Neuron (in vitro differentiated cells): Measurements from ENCODE around the gene ZGPAT.

Source experiments
- H2AFZ ChIP-seq: one replicate; pipeline ENCODE4 v1.6.1; 2013; ENCODE audit warnings: low read depth, mild to moderate bottlenecking, inconsistent platforms, low read length, moderate library complexity
- H3K27me3 ChIP-seq: one replicate; pipeline ENCODE4 v1.6.1; 2013; ENCODE audit warnings: low read length; ENCODE audit not compliant: insufficient read depth
- H3K36me3 ChIP-seq: one replicate; pipeline ENCODE4 v1.6.1; 2013; ENCODE audit warnings: low read length; ENCODE audit not compliant: insufficient read depth
- H3K4me1 ChIP-seq: one replicate; pipeline ENCODE4 v1.6.1; 2013; ENCODE audit warnings: low read length; ENCODE audit not compliant: insufficient read depth
- H3K4me3 ChIP-seq: 2 replicates; pipeline ENCODE4 v1.5.1; 2013; ENCODE audit warnings: mild to moderate bottlenecking, low read length, moderate library complexity
- H3K9me3 ChIP-seq: one replicate; pipeline ENCODE4 v1.6.1; 2013; ENCODE audit warnings: low read length

ZGPAT gene

GRCh38 chr20:63732118-63733095 is 24.6 kb downstream of the ZGPAT start:
- H3K9me3 ChIP-seq = no peaks in the 10 kb centered on the region
- H3K36me3 ChIP-seq = peaks cover 31% of the 10 kb centered on the region
- H3K4me3 ChIP-seq = no peak overlapping the region
- H3K4me1 ChIP-seq = no peaks in the 10 kb centered on the region
- no peaks in the 10 kb centered on the region for H3K27me3 ChIP-seq
- no peak overlapping the region for H2AFZ ChIP-seq

DNA sequence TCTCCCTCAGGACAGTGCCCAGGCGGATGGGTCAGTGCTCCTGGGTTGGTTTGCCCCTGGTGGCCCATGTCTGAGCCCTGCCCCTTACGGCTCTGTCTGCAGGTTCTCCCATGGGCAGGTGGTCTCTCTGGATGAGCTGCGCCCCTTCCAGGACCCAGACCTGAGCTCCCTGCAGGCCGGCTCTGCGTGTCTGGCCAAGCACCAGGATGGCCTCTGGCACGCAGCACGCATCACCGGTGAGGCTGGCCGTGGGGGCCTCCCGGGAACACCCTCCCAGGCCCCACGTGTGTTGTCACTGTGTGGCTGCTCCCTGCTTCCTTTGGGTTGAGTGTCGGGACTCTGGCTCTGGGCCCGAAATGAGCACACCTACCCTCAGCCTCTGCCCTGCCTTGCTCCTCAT is 25.3 kb downstream of the ZGPAT start:
- Histone ChIP-seq H3K4me1 (peaks cover under 1% of the 10 kb centered on the region), H3K36me3 (peaks cover 31% of the 10 kb centered on the region)

DNA sequence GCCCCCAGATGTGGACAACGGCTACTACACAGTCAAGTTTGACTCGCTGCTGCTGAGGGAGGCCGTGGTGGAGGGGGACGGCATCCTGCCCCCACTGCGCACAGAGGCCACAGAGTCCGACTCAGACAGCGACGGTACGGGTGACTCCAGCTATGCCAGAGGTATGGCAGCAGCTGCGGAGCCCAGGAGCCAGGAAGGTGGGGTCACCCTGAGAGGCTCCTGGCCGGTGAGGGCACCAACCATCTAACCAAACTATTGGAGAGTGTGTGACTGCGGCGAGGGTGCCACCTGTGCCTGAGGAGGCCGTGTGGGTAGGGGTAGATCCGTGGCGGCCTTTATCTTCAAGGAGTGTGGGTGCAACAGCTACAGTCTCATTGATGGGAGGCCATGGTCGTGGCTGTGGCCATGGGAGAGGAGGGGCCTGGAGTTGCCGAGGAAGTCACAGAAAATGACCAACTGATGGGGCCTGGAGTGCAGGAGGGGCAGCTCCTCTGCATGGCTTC is 25.8 kb downstream of the ZGPAT start:
- Histone ChIP-seq H2AFZ (no peak overlapping the region), H3K9me3 (no peaks in the 10 kb centered on the region), H3K4me3 (no peak overlapping the region), H3K4me1 (peaks cover 6% of the 10 kb centered on the region), H3K36me3 (peaks cover 31% of the 10 kb centered on the region), H3K27me3 (no peaks in the 10 kb centered on the region)

More for the DNA sequence above, 25.3 kb downstream of the ZGPAT start:
- H3K4me3 ChIP-seq = no peak overlapping the region
- H3K27me3 ChIP-seq = no peaks in the 10 kb centered on the region
- H2AFZ ChIP-seq = no peak overlapping the region
- H3K9me3 ChIP-seq = no peaks in the 10 kb centered on the region

- Histone ChIP-seq H2AFZ (no peak overlapping the region), H3K4me3 (no peak overlapping the region), H3K4me1 (peaks cover 8% of the 10 kb centered on the region), H3K36me3 (peaks cover 31% of the 10 kb centered on the region), H3K9me3 (no peaks in the 10 kb centered on the region), H3K27me3 (no peaks in the 10 kb centered on the region)
These were observed 26.5 kb downstream of the ZGPAT start for GRCh38 chr20:63734111-63734945.

DNA sequence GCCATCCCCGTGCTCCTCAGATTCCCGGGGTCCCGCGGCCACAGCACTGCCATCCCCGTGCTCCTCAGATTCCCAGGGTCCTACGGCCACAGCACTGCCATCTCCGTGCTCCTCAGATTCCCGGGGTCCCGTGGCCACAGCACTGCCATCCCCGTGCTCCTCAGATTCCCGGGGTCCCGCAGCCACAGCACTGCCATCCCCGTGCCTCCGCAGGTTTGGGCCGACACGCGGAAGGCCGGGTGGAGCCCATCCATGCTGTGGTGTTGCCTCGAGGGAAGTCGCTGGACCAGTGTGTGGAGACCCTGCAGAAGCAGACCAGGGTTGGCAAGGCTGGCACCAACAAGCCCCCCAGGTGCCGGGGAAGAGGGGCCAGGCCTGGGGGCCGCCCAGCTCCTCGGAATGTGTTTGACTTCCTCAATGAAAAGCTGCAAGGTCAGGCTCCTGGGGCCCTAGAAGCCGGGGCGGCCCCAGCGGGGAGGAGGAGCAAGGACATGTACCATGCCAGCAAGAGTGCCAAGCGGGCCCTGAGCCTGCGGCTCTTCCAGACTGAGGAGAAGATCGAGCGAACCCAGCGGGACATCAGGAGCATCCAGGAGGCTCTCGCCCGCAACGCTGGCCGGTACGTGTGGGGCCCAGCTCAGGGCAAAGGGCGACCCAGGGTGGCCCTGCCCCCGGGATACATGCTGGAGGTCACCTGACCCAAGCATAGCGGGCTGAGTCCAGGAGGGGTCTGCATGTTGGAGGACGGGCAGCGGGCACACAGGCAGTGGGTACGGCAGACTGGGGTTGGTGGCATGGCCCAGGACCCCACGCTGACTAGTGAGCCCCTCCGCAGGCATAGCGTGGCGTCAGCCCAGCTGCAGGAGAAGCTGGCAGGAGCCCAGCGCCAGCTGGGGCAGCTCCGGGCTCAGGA is 27.4 kb downstream of the ZGPAT start:
- Histone ChIP-seq H2AFZ (no peak overlapping the region), H3K9me3 (no peaks in the 10 kb centered on the region), H3K36me3 (peaks cover 31% of the 10 kb centered on the region), H3K27me3 (no peaks in the 10 kb centered on the region), H3K4me3 (no peak overlapping the region), H3K4me1 (peaks cover 8% of the 10 kb centered on the region)

GRCh38 chr20:63735859-63736718 is 28.2 kb downstream of the ZGPAT start, which contains the start of gene LIME1:
LIME1 (plus strand) TSS chr20:63736664; CDS start chr20:63737550, 886 bp downstream.
- Histone ChIP-seq H3K36me3 (peaks cover 26% of the 10 kb centered on the region), H2AFZ (no peak within 1 kb of the TSS), H3K4me1 (peaks cover 8% of the 10 kb centered on the region), H3K9me3 (no peaks in the 10 kb centered on the region), H3K27me3 (no peaks in the 10 kb centered on the region), H3K4me3 (no peak within 1 kb of the TSS)

DNA sequence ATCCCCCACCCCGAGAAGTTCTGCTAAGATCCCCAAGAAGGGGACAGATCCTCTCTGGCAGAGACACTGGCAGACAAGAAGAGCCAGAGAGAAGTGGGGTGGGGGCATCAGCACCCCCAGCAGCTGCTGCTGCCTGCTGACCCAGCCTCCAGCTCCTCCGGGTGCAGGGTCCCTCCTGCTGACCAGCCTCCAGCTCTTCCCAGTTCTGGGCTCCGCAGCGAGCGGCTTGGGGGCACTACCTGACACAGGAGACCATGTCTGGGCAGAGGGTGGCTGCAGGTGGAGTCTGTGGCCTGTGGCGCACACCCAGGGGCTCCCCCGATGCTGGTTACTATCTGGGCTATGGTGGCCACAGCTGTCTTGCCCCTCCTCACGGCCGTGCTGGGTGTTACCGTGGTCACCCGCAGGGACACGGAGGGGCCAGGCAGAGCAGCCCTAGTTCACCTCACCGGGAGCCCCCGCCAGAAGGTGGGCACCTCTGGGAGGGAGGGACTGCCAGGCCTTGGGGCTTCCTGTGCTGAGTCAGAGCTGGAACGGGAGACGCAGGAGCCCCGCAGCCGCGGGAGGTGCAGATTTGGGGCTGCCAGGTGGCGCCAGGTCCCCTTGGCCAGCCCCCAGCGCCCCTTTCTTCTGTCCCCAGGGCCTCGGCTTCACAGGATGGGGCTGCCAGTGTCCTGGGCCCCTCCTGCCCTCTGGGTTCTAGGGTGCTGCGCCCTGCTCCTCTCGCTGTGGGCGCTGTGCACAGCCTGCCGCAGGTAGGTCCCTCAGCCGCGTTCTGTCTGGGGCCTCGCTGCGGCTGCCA is 29.3 kb downstream of the ZGPAT start:
- Histone ChIP-seq H3K27me3 (no peaks in the 10 kb centered on the region), H2AFZ (no peak overlapping the region), H3K4me1 (peaks cover 17% of the 10 kb centered on the region), H3K4me3 (no peak overlapping the region), H3K36me3 (peaks cover 35% of the 10 kb centered on the region), H3K9me3 (no peaks in the 10 kb centered on the region)

- Histone ChIP-seq H3K4me1 (peaks cover 17% of the 10 kb centered on the region), H3K4me3 (no peak overlapping the region), H2AFZ (no peak overlapping the region), H3K27me3 (no peaks in the 10 kb centered on the region), H3K36me3 (peaks cover 40% of the 10 kb centered on the region), H3K9me3 (no peaks in the 10 kb centered on the region)
These were observed 29.8 kb downstream of the ZGPAT start for GRCh38 chr20:63737695-63737944.

DNA sequence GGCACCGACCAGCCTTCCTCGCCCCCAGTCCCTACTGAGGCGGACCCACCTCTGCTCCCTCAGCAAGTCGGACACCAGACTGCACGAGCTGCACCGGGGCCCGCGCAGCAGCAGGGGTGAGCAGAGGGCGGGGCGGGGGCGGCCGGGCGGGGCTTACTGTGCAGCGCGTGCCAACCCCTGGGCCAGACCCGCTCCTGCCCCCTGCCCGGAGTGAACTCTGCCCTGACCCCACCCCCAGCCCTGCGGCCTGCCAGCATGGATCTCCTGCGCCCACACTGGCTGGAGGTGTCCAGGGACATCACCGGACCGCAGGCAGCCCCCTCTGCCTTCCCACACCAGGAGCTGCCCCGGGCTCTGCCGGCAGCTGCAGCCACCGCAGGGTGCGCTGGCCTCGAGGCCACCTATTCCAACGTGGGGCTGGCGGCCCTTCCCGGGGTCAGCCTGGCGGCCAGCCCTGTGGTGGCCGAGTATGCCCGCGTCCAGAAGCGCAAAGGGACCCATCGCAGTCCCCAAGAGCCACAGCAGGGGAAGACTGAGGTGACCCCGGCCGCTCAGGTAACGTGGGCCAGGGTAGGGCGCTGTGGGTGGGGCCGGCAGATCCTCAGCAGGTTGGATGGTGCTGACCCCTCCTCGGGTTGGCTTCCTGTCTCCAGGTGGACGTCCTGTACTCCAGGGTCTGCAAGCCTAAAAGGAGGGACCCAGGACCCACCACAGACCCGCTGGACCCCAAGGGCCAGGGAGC is 30.3 kb downstream of the ZGPAT start:
- peaks cover 17% of the 10 kb centered on the region for H3K4me1 ChIP-seq
- no peak overlapping the region for H2AFZ ChIP-seq
- peaks cover 44% of the 10 kb centered on the region for H3K36me3 ChIP-seq
- no peaks in the 10 kb centered on the region for H3K27me3 ChIP-seq
- no peaks in the 10 kb centered on the region for H3K9me3 ChIP-seq
- peak overlapping the region; percentile 56 for H3K4me3 ChIP-seq

GRCh38 chr20:63738687-63739129 is 30.9 kb downstream of the ZGPAT start:
- peaks cover 44% of the 10 kb centered on the region for H3K36me3 ChIP-seq
- H3K4me3 ChIP-seq = peak overlapping the region; percentile 56
- no peaks in the 10 kb centered on the region for H3K9me3 ChIP-seq
- peak overlapping the region; percentile 65 for H2AFZ ChIP-seq
- H3K27me3 ChIP-seq = no peaks in the 10 kb centered on the region
- H3K4me1 ChIP-seq = peaks cover 17% of the 10 kb centered on the region
